Thoracic aorta (tissue), 2 donors: ENCODE results near the gene PPP1R9B. TPM values are rescaled to one million over a fixed set of nuclear protein-coding genes. Genes with fewer than 3 reads are reported as not detected.
A peak's percentile ranks its signal among the peaks of the same experiment; 100 is the strongest.

Experiments used
- ATAC-seq: fragments of 150-250 bp; one replicate; pipeline ENCODE4 v1.8.0; 2017; ENCODE audit warnings: low read depth; ENCODE audit not compliant: insufficient number of reproducible peaks, low FRiP score
- DNase-seq: peaks from one replicate; pipeline ENCODE4 v3.0.0-alpha.2; 2020; ENCODE audit warnings: low spot score
- H3K27ac ChIP-seq, 2 donors: fragments of 200-600 bp; sonication (generic); 1 replicate in 1 of 2; 2 replicates in 1 of 2; pipeline ENCODE4 v1.5.1; 2016; ENCODE audit warnings: mild to moderate bottlenecking in 2 of 2, moderate library complexity in 2 of 2
- H3K27me3 ChIP-seq: fragments of 200-600 bp; sonication (generic); replicated peaks from 2 replicates; pipeline ENCODE4 v1.6.0; 2016; ENCODE audit warnings: mild to moderate bottlenecking; ENCODE audit not compliant: insufficient read depth
- H3K36me3 ChIP-seq: fragments of 200-600 bp; sonication (generic); one replicate; pipeline ENCODE4 v1.5.1; 2016
- H3K4me1 ChIP-seq, 2 donors: fragments of 200-600 bp; sonication (generic); 1 replicate in 1 of 2; 2 replicates in 1 of 2; pipeline versions ENCODE4 v1.5.1 to v1.6.0; 2016; ENCODE audit warnings: low read depth in 2 of 2, mild to moderate bottlenecking in 1 of 2; ENCODE audit not compliant: control insufficient read depth in 1 of 2
- H3K4me3 ChIP-seq: fragments of 200-600 bp; sonication (generic); 2 replicates; pipeline ENCODE4 v1.5.1; 2016; ENCODE audit warnings: mild to moderate bottlenecking
- H3K9me3 ChIP-seq: fragments of 200-600 bp; sonication (generic); 2 replicates; pipeline ENCODE4 v1.5.1; 2016
- total RNA-seq, 2 donors: library from RNA; depleted of rRNA; stranded (reverse); fragments of >200 nt; gene quantifications; one replicate each; pipeline versions ENCODE4 v1.1.0 to v1.2.3, GENCODE V29; 2016
- TF ChIP-seq, protein P1 (sequence below): fragments of 200-600 bp; sonication (generic); IDR thresholded peaks from one replicate; pipeline ENCODE4 v1.5.1; 2019; ENCODE audit warnings: antibody characterized with exemption

The PPP1R9B gene
- total RNA-seq, 2 donors from 2014 or later, result 53.3 to 67.1 TPM

DNA sequence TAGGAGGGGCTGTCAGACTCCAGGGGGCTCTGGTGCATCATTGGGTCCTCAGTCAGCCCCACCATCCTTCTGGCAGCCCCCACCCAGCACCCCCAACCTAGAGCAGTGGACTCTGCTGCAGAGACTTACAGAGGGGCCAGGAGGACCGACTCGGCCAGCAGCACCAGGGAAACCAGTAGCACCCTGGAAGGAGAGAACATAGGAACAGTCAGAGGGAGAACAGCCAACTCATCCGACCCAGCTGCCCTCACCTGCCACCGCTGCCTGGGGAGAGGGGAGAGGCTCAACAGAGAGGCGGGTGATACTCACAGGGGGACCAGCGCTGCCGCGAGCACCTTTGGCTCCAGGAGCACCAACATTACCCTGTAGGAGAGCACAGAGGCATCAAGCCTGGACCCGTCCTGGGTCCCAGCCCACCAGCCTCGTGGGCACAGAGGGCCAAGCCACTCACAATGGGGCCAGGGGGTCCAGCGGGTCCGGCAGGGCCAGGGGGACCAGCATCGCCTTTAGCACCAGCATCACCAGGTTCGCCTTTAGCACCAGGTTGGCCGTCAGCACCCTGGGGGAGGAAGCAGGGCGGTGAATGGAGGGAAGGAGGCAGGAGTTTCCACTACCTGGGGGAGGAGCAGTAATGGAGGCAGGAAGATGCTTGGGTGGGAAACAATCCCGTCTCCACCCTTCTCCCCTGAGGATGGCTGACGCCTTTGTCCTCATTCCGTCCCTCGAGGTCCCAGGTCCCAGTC is 39.2 kb upstream of the PPP1R9B start:
- H3K4me3 ChIP-seq, result no peak overlapping the region
- ATAC-seq (no peak), DNase-seq (no peak)
- H3K36me3 ChIP-seq, result peaks cover 76% of the 10 kb centered on the region
- TF ChIP-seq, protein P1, sequence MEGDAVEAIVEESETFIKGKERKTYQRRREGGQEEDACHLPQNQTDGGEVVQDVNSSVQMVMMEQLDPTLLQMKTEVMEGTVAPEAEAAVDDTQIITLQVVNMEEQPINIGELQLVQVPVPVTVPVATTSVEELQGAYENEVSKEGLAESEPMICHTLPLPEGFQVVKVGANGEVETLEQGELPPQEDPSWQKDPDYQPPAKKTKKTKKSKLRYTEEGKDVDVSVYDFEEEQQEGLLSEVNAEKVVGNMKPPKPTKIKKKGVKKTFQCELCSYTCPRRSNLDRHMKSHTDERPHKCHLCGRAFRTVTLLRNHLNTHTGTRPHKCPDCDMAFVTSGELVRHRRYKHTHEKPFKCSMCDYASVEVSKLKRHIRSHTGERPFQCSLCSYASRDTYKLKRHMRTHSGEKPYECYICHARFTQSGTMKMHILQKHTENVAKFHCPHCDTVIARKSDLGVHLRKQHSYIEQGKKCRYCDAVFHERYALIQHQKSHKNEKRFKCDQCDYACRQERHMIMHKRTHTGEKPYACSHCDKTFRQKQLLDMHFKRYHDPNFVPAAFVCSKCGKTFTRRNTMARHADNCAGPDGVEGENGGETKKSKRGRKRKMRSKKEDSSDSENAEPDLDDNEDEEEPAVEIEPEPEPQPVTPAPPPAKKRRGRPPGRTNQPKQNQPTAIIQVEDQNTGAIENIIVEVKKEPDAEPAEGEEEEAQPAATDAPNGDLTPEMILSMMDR, result no peak
- H3K27ac ChIP-seq, result peak overlapping the region; percentile 86 to 88
- peaks cover 3 to 81% of the 10 kb centered on the region in 2 donors for H3K4me1 ChIP-seq
- H3K9me3 ChIP-seq, result no peaks in the 10 kb centered on the region
- no peaks in the 10 kb centered on the region for H3K27me3 ChIP-seq

DNA sequence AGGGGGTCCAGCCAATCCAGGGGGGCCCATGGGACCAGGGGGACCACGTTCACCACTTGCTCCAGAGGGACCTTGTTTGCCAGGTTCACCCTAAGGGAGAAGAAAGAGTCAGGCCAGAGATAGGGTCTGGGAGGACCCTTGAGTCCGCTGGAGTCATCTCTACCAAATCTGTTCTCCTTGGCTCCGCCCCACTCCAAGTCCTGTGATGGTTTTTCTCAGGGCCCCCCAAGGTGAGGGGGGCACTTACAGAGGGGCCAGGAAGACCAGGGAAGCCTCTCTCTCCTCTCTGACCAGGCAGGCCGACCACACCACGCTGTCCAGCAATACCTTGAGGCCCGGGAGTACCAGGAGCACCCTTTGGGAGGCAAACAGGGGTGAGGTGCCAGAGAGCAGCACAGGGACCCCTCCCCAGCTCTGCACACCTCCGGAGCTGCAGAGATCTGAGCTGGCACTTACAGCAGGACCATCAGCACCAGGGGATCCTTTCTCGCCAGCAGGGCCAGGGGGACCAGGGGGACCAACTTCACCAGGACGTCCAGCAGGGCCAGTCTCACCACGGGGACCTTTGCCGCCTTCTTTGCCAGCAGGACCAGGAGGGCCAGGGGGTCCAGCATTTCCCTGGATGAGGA is 38.6 kb upstream of the PPP1R9B start:
- no peak overlapping the region for H3K4me3 ChIP-seq
- no peak for ATAC-seq
- DNase-seq, result no peak
- TF ChIP-seq, protein P1, result no peak
- H3K27ac ChIP-seq, result peak overlapping the region; percentile 86 to 88
- peaks cover 6 to 83% of the 10 kb centered on the region in 2 donors for H3K4me1 ChIP-seq
- no peaks in the 10 kb centered on the region for H3K27me3 ChIP-seq
- peaks cover 69% of the 10 kb centered on the region for H3K36me3 ChIP-seq
- H3K9me3 ChIP-seq, result no peaks in the 10 kb centered on the region

DNA sequence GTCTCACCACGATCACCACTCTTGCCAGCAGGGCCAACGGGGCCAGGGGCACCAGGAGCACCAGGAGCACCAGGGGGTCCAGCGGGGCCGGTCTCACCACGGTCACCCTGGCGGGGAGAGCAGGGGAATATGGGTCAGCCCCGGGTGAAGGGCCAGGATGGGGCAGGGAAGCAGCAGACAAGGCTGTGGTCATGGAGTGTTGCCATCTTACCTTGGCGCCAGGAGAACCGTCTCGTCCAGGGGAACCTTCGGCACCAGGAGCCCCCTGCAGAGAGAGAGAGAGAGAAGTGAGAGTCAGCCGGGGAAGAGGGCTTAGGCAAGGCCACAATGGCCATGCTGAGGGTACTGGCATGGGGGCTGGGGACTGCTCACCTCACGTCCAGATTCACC is 38.0 kb upstream of the PPP1R9B start:
- no peaks in the 10 kb centered on the region for H3K27me3 ChIP-seq
- peak overlapping the region; percentile 86 to 88 for H3K27ac ChIP-seq
- no peak for ATAC-seq
- no peak overlapping the region for H3K4me3 ChIP-seq
- peaks cover 11 to 88% of the 10 kb centered on the region in 2 donors for H3K4me1 ChIP-seq
- no peak for DNase-seq
- peaks cover 64% of the 10 kb centered on the region for H3K36me3 ChIP-seq
- TF ChIP-seq, protein P1, result no peak
- no peaks in the 10 kb centered on the region for H3K9me3 ChIP-seq

DNA sequence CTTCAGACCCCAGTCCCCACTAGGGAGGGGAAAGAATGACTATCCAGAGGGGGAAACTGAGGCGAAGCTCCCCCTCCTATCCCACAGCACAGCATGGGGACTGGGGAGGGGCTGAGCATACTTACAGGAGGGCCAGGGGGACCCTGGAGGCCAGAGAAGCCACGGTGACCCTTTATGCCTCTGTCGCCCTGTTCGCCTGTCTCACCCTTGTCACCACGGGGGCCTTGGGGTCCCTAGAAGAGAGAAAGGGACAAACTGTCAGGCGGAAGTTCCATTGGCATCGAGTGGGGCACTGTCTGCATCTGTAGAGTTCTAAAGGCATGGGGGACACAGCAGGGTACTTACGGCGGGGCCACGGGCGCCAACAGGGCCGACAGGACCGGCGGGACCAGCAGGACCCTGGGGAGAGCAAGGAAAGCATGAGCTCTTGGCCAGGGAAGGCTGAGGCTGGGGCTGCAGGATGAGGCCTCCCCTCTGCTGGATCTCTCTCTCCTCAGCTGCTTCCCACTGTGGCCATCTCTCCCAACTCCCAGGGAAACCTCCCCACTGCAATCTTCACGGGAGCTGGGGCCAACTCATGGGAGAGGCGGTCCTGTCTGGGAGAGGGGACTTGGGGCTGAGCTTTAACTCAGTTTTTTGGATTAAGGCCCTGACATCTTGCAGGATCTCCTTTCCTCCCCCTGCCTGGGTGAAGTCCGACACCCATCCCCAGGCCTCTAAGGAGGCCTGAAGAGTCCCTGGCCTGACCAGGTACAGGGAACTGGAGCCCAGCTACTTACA is 37.5 kb upstream of the PPP1R9B start:
- Histone ChIP-seq H3K27me3 (no peaks in the 10 kb centered on the region), H3K36me3 (peaks cover 59% of the 10 kb centered on the region), H3K4me1 (peaks cover 12 to 87% of the 10 kb centered on the region in 2 donors), H3K9me3 (no peaks in the 10 kb centered on the region), H3K4me3 (no peak overlapping the region), H3K27ac (peak overlapping the region; percentile 86 to 88)
- ATAC-seq (no peak), DNase-seq (no peak)
- TF ChIP-seq, protein P1, result no peak

DNA sequence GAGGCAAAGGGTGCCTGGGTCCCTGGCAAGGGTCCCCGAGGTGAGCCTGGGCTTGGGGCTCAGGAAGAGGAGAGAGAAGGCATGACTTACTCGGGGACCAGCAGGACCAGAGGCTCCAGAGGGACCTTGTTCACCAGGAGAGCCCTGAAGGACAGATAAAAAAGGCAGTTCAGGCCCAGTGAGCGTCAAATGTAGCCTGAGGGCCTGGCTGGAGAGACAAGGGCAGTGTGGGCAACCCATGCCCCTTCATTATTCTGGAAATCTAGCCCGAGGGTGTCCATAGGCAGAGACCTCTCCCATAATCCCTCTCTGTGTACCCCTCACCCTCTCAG is 36.9 kb upstream of the PPP1R9B start:
- DNase-seq, result no peak
- TF ChIP-seq, protein P1, result no peak
- peaks cover 12 to 83% of the 10 kb centered on the region in 2 donors for H3K4me1 ChIP-seq

More for the DNA sequence above, 36.9 kb upstream of the PPP1R9B start:
- Histone ChIP-seq H3K36me3 (peaks cover 53% of the 10 kb centered on the region), H3K27ac (peak overlapping the region; percentile 86 to 88), H3K27me3 (no peaks in the 10 kb centered on the region), H3K9me3 (no peaks in the 10 kb centered on the region), H3K4me3 (no peak overlapping the region)
- ATAC-seq, result no peak
